DND-41 (cell line): ENCODE results near the gene DPH6.

ENCODE experiments used
- ATAC-seq: fragments of 200-7000 bp; cut with Tn5 transposase; 3 replicates; pipeline ENCODE4 v1.9.1; 2021; ENCODE audit warnings: low read depth; ENCODE audit not compliant: insufficient read depth
- DNase-seq: peaks from one replicate; pipeline ENCODE4 v3.0.0-alpha.2; 2020
- H2AFZ ChIP-seq: 2 replicates; pipeline ENCODE4 v1.6.0; 2012; ENCODE audit warnings: low read depth, low read length
- H3K27ac ChIP-seq: 2 replicates; pipeline ENCODE4 v1.5.1; 2012; ENCODE audit warnings: low read length, inconsistent platforms
- H3K27me3 ChIP-seq: fragments of 200-600 bp; sonication (generic); 2 replicates; pipeline ENCODE4 v1.6.0; 2012; ENCODE audit warnings: low read length, mild to moderate bottlenecking, inconsistent platforms; ENCODE audit not compliant: insufficient read depth, poor library complexity
- H3K36me3 ChIP-seq: 2 replicates; pipeline ENCODE4 v1.5.1; 2012; ENCODE audit warnings: low read length, inconsistent platforms; ENCODE audit not compliant: insufficient read depth
- H3K4me1 ChIP-seq: 2 replicates; pipeline ENCODE4 v1.5.1; 2012; ENCODE audit warnings: mild to moderate bottlenecking, low read length; ENCODE audit not compliant: insufficient read depth
- H3K4me2 ChIP-seq: 2 replicates; pipeline ENCODE4 v1.6.0; 2012; ENCODE audit warnings: mild to moderate bottlenecking, moderate library complexity, low read length, inconsistent platforms; ENCODE audit not compliant: insufficient read depth
- H3K4me3 ChIP-seq, 2 experiments: fragments of 200-600 bp in 1 of 2; shearing (Covaris generic) in 1 of 2; 2 replicates each; pipeline ENCODE4 v1.5.1; 2012 to 2016; ENCODE audit warnings: inconsistent platforms in 2 of 2, low read length in 2 of 2, mild to moderate bottlenecking in 2 of 2, low read depth in 1 of 2, moderate library complexity in 1 of 2
- H3K79me2 ChIP-seq: 2 replicates; pipeline ENCODE4 v1.6.0; 2012; ENCODE audit warnings: low read length, inconsistent platforms; ENCODE audit not compliant: insufficient read depth
- H3K9ac ChIP-seq: 2 replicates; pipeline ENCODE4 v1.6.0; 2012; ENCODE audit warnings: low read depth, mild to moderate bottlenecking, inconsistent platforms, low read length, moderate library complexity
- H3K9me3 ChIP-seq: 2 replicates; pipeline ENCODE4 v1.5.1; 2012; ENCODE audit warnings: low read length, moderate library complexity, mild to moderate bottlenecking, inconsistent platforms; ENCODE audit not compliant: insufficient read depth, severe bottlenecking
- H4K20me1 ChIP-seq: 2 replicates; pipeline ENCODE4 v1.6.0; 2012; ENCODE audit warnings: low read length; ENCODE audit not compliant: insufficient read depth
- CTCF ChIP-seq: IDR thresholded peaks from 2 replicates; pipeline ENCODE4 v1.5.1; 2012; ENCODE audit warnings: borderline replicate concordance, low read length, moderate library complexity, mild to moderate bottlenecking; ENCODE audit not compliant: poor library complexity, severe bottlenecking; ENCODE audit errors: extremely low read depth
- EZH2 ChIP-seq: IDR thresholded peaks from 3 replicates; pipeline ENCODE4 v1.6.1; 2012; ENCODE audit warnings: borderline replicate concordance, low read depth, mild to moderate bottlenecking, moderate library complexity, low read length, inconsistent platforms; ENCODE audit not compliant: severe bottlenecking

DPH6 gene

GRCh38 chr15:35559683-35560082 is 13.7 kb upstream of the DPH6 start:
- H3K4me2 ChIP-seq = no peak overlapping the region
- ATAC-seq (no peak), DNase-seq (no peak)
- H2AFZ ChIP-seq = no peak overlapping the region
- no peaks in the 10 kb centered on the region for H3K27me3 ChIP-seq
- no peaks in the 10 kb centered on the region for H3K36me3 ChIP-seq
- no peak overlapping the region for H3K9ac ChIP-seq
- no peak overlapping the region for H3K27ac ChIP-seq
- H3K4me1 ChIP-seq = no peaks in the 10 kb centered on the region
- no peaks in the 10 kb centered on the region for H3K79me2 ChIP-seq
- H3K9me3 ChIP-seq = no peaks in the 10 kb centered on the region
- no peak for TF ChIP-seq EZH2
- no peak for TF ChIP-seq CTCF
- H3K4me3 ChIP-seq = no peak overlapping the region
- no peaks in the 10 kb centered on the region for H4K20me1 ChIP-seq

GRCh38 chr15:35557544-35557943 is 11.6 kb upstream of the DPH6 start:
- Histone ChIP-seq H3K27ac (no peak overlapping the region), H4K20me1 (no peaks in the 10 kb centered on the region), H3K79me2 (no peaks in the 10 kb centered on the region), H3K9me3 (no peaks in the 10 kb centered on the region), H3K27me3 (no peaks in the 10 kb centered on the region), H3K4me3 (no peak overlapping the region), H3K9ac (no peak overlapping the region), H3K36me3 (no peaks in the 10 kb centered on the region), H3K4me1 (no peaks in the 10 kb centered on the region), H3K4me2 (no peak overlapping the region), H2AFZ (no peak overlapping the region)
- DNase-seq (no peak), ATAC-seq (no peak)
- no peak for TF ChIP-seq EZH2
- no peak for TF ChIP-seq CTCF

- no peak overlapping the region for H3K4me3 ChIP-seq
- no peaks in the 10 kb centered on the region for H3K4me1 ChIP-seq
- no peak for ATAC-seq
- H3K4me2 ChIP-seq = no peak overlapping the region
- H3K27me3 ChIP-seq = no peaks in the 10 kb centered on the region
- H2AFZ ChIP-seq = no peak overlapping the region
- no peak for DNase-seq
- TF ChIP-seq EZH2 = no peak
- no peak for TF ChIP-seq CTCF
- H3K9me3 ChIP-seq = no peaks in the 10 kb centered on the region
- H4K20me1 ChIP-seq = no peaks in the 10 kb centered on the region
- no peak overlapping the region for H3K9ac ChIP-seq
- H3K27ac ChIP-seq = no peak overlapping the region
- no peaks in the 10 kb centered on the region for H3K36me3 ChIP-seq
- no peaks in the 10 kb centered on the region for H3K79me2 ChIP-seq
Measured at GRCh38 chr15:35557012-35557411, 11.0 kb upstream of the DPH6 start.

- H3K9me3 ChIP-seq = no peaks in the 10 kb centered on the region
- ATAC-seq (no peak), DNase-seq (no peak)
- no peaks in the 10 kb centered on the region for H4K20me1 ChIP-seq
- no peak overlapping the region for H3K4me2 ChIP-seq
- H3K4me3 ChIP-seq = no peak overlapping the region
- TF ChIP-seq CTCF (no peak), EZH2 (no peak)
- H3K27ac ChIP-seq = no peak overlapping the region
- no peaks in the 10 kb centered on the region for H3K4me1 ChIP-seq
- H3K9ac ChIP-seq = no peak overlapping the region
- no peaks in the 10 kb centered on the region for H3K27me3 ChIP-seq
- H3K79me2 ChIP-seq = no peaks in the 10 kb centered on the region
- no peaks in the 10 kb centered on the region for H3K36me3 ChIP-seq
- H2AFZ ChIP-seq = no peak overlapping the region
Measured at GRCh38 chr15:35555244-35555643, 9.3 kb upstream of the DPH6 start.
